Thyroid gland (tissue), 4 donors: ENCODE results near the gene SYNPO. TPM values are rescaled to one million over a fixed set of nuclear protein-coding genes. Genes with fewer than 3 reads are reported as not detected.
A peak's percentile ranks its signal among the peaks of the same experiment; 100 is the strongest.

Source experiments
- DNase-seq, 2 donors: peaks; one replicate each; pipeline ENCODE4 v3.0.0-alpha.2; 2019
- H3K27ac ChIP-seq, 3 donors: fragments of 200-600 bp; sonication (generic); 1 replicate in 2 of 3; 2 replicates in 1 of 3; pipeline ENCODE4 v1.5.1; 2016 to 2019; ENCODE audit warnings: mild to moderate bottlenecking in 1 of 3, moderate library complexity in 1 of 3
- H3K27me3 ChIP-seq: fragments of 200-600 bp; sonication (generic); one replicate; pipeline ENCODE4 v1.5.1; 2019
- H3K36me3 ChIP-seq, 2 donors: fragments of 200-600 bp; sonication (generic); one replicate each; pipeline ENCODE4 v1.5.1; 2016 to 2019
- H3K4me1 ChIP-seq, 2 donors: fragments of 200-600 bp; sonication (generic); one replicate each; pipeline ENCODE4 v1.5.1; 2017 to 2019
- H3K4me3 ChIP-seq, 3 donors: fragments of 200-600 bp; sonication (generic); replicated peaks in 1 of 3; 1 replicate in 2 of 3; 2 replicates in 1 of 3; pipeline ENCODE4 v1.5.1; 2016; ENCODE audit warnings: mild to moderate bottlenecking in 1 of 3
- H3K9me3 ChIP-seq: fragments of 200-600 bp; sonication (generic); one replicate; pipeline ENCODE4 v1.5.1; 2017
- CTCF ChIP-seq, 6 experiments: fragments of 200-600 bp in 3 of 6; fragments of 450-650 bp in 3 of 6; sonication (generic) in 3 of 6; IDR thresholded peaks; one replicate each; pipeline ENCODE4 v1.5.1; 2016 to 2019; ENCODE audit warnings: antibody characterized with exemption in 6 of 6, mild to moderate bottlenecking in 2 of 6, inconsistent platforms in 1 of 6, moderate library complexity in 1 of 6
- POLR2A ChIP-seq, 2 donors: fragments of 450-650 bp; IDR thresholded peaks; one replicate each; pipeline ENCODE4 v1.6.1; 2017; ENCODE audit warnings: antibody characterized with exemption in 2 of 2, mild to moderate bottlenecking in 2 of 2, moderate library complexity in 1 of 2
- WGBS, 2 donors: methylation state at CpG; one replicate each; pipeline ENCODE4 v1.1.5; 2017; 5-methylcytosine and 5-hydroxymethylcytosine counted together
- intact Hi-C: fragments of 100-400 bp; cut with DNase I; formaldehyde crosslinking; loops from one replicate; pipeline ENCODE4 v1.15.1; 2023
- total RNA-seq, 4 donors: library from RNA; depleted of rRNA; stranded (reverse); fragments of >200 nt; gene quantifications; one replicate each; pipeline ENCODE4 v1.2.3, GENCODE V29; 2016

Gene SYNPO
- total RNA-seq, 4 donors from 2014 or later: 8.8 to 19.3 (median 14.1) TPM

- DNase-seq: no peak
- Histone ChIP-seq H3K27ac (peak overlapping the region in 2 of 3 donors; percentile 78 to 87), H3K9me3 (no peaks in the 10 kb centered on the region), H3K27me3 (no peaks in the 10 kb centered on the region), H3K4me3 (no peak overlapping the region), H3K36me3 (no peaks in the 10 kb centered on the region), H3K4me1 (peaks cover 48 to 84% of the 10 kb centered on the region in 2 donors)
- WGBS, 2 donors: 59 to 78% methylated on average over 5 of the region's 5 CpGs
- TF ChIP-seq POLR2A (IDR thresholded peaks at IDR 0.05): no peak
- no peak for TF ChIP-seq CTCF (IDR thresholded peaks at IDR 0.05)
- intact Hi-C loops: no loop called here
Observed at GRCh38 chr5:150639751-150640150, 709 bp upstream of the SYNPO start.

- no peak overlapping the region for H3K4me3 ChIP-seq
- intact Hi-C loops: no loop called here
Observed at GRCh38 chr5:150641006-150641570, 628 bp downstream of the SYNPO start.

GRCh38 chr5:150641824-150642566, 1.5 kb downstream of the SYNPO start:
- WGBS, 2 donors: 88 to 90% methylated on average over 4 to 5 of the region's 5 CpGs
- Histone ChIP-seq H3K27ac (peak overlapping the region in 2 of 3 donors; percentile 78 to 87), H3K27me3 (no peaks in the 10 kb centered on the region), H3K4me3 (no peak overlapping the region), H3K4me1 (peaks cover 48 to 83% of the 10 kb centered on the region in 2 donors), H3K36me3 (no peaks in the 10 kb centered on the region), H3K9me3 (no peaks in the 10 kb centered on the region)
- TF ChIP-seq POLR2A (IDR thresholded peaks at IDR 0.05) (no peak), CTCF (IDR thresholded peaks at IDR 0.05) (no peak)
- intact Hi-C loops: no loop called here
- DNase-seq: no peak

More at GRCh38 chr5:150641006-150641570, 628 bp downstream of the SYNPO start:
- no peaks in the 10 kb centered on the region for H3K27me3 ChIP-seq
- 55 to 71% methylated on average over 9 of the region's 9 CpGs for WGBS, 2 donors
- no peak for DNase-seq
- no peaks in the 10 kb centered on the region for H3K9me3 ChIP-seq
- peaks cover 48 to 92% of the 10 kb centered on the region in 2 donors for H3K4me1 ChIP-seq
- peak overlapping the region; percentile 66 to 87 (median 78) for H3K27ac ChIP-seq
- H3K36me3 ChIP-seq: no peaks in the 10 kb centered on the region
- no peak for TF ChIP-seq CTCF (IDR thresholded peaks at IDR 0.05)
- TF ChIP-seq POLR2A (IDR thresholded peaks at IDR 0.05): no peak

- DNase-seq: peak; percentile 87 to 92
- TF ChIP-seq CTCF (IDR thresholded peaks at IDR 0.05) (no peak), POLR2A (IDR thresholded peaks at IDR 0.05) (no peak)
- intact Hi-C loops: no loop called here
- no peaks in the 10 kb centered on the region for H3K9me3 ChIP-seq
- H3K27ac ChIP-seq: peak overlapping the region; percentile 77 to 87 (median 78)
- 4 to 12% methylated on average over 4 to 5 of the region's 5 CpGs for WGBS, 2 donors
- H3K4me3 ChIP-seq: no peak overlapping the region
- H3K36me3 ChIP-seq: no peaks in the 10 kb centered on the region
- H3K27me3 ChIP-seq: no peaks in the 10 kb centered on the region
- H3K4me1 ChIP-seq: peaks cover 46 to 81% of the 10 kb centered on the region in 2 donors
Observed at GRCh38 chr5:150642567-150642927, 2.1 kb downstream of the SYNPO start.
